Liver (tissue), 3 donors: ENCODE data around the gene C1QTNF1.

ENCODE experiments used
- FOXA1 ChIP-seq: IDR thresholded peaks from 2 replicates; pipeline ENCODE4 v1.6.1; 2016; ENCODE audit warnings: antibody characterized with exemption
- TAF1 ChIP-seq: conservative IDR thresholded peaks from 2 replicates; pipeline ENCODE4 v1.6.1; 2016; ENCODE audit warnings: antibody characterized with exemption, mild to moderate bottlenecking
- YY1 ChIP-seq: IDR thresholded peaks from 2 replicates; pipeline ENCODE4 v1.6.1; 2016; ENCODE audit warnings: antibody characterized with exemption, mild to moderate bottlenecking
- TF ChIP-seq, protein P1 (sequence below): fragments of 150-350 bp; IDR thresholded peaks from 2 replicates; pipeline ENCODE4 v1.5.1; 2017; ENCODE audit warnings: improper control_type of control experiment, low read depth, low read length; ENCODE audit not compliant: missing input control
- TF ChIP-seq, protein P2 (sequence below): IDR thresholded peaks from 2 replicates; pipeline ENCODE4 v1.6.1; 2016; ENCODE audit warnings: antibody characterized with exemption, mild to moderate bottlenecking
- donor health status: healthy.
- donor health status: healthy.

DNA sequence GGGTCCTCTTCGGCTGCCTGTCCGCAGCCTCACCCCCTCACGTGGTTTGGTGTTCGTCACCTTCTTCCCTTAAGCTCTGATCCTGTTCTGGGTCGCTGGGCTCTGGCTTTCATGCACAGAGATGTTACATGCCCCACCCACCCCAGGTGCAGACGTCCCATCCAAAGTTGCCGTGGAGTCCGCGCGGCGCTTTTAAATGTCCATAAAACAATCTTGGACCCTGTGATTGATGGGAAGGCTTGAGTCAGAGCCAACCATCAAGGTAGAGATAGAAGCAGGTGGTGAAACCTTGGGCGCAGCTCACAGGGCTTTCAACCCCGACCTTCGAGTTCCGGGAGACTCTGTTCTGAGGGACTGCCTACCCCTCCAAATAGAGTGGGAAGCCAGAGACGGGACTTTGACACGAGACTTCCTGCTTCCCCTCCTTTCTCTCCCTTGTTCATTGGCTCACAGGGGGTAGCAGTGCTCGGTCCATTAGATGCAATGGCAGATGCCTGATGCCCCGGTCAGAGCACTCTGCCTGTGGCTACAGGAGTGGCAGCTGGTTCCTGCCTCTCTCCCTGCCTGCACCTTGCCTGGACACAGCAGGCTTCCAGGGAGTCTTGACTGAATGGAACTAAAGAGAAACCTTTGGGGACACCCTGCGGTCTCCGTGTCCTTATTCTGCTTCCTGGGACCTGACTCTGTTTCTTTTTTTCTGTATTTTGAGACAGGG lies 54.7 kb downstream of the C1QTNF1 start:
- TF ChIP-seq, protein P1, sequence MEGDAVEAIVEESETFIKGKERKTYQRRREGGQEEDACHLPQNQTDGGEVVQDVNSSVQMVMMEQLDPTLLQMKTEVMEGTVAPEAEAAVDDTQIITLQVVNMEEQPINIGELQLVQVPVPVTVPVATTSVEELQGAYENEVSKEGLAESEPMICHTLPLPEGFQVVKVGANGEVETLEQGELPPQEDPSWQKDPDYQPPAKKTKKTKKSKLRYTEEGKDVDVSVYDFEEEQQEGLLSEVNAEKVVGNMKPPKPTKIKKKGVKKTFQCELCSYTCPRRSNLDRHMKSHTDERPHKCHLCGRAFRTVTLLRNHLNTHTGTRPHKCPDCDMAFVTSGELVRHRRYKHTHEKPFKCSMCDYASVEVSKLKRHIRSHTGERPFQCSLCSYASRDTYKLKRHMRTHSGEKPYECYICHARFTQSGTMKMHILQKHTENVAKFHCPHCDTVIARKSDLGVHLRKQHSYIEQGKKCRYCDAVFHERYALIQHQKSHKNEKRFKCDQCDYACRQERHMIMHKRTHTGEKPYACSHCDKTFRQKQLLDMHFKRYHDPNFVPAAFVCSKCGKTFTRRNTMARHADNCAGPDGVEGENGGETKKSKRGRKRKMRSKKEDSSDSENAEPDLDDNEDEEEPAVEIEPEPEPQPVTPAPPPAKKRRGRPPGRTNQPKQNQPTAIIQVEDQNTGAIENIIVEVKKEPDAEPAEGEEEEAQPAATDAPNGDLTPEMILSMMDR = no peak
- TF ChIP-seq TAF1 (no peak), YY1 (no peak), FOXA1 (no peak)
- TF ChIP-seq, protein P2, sequence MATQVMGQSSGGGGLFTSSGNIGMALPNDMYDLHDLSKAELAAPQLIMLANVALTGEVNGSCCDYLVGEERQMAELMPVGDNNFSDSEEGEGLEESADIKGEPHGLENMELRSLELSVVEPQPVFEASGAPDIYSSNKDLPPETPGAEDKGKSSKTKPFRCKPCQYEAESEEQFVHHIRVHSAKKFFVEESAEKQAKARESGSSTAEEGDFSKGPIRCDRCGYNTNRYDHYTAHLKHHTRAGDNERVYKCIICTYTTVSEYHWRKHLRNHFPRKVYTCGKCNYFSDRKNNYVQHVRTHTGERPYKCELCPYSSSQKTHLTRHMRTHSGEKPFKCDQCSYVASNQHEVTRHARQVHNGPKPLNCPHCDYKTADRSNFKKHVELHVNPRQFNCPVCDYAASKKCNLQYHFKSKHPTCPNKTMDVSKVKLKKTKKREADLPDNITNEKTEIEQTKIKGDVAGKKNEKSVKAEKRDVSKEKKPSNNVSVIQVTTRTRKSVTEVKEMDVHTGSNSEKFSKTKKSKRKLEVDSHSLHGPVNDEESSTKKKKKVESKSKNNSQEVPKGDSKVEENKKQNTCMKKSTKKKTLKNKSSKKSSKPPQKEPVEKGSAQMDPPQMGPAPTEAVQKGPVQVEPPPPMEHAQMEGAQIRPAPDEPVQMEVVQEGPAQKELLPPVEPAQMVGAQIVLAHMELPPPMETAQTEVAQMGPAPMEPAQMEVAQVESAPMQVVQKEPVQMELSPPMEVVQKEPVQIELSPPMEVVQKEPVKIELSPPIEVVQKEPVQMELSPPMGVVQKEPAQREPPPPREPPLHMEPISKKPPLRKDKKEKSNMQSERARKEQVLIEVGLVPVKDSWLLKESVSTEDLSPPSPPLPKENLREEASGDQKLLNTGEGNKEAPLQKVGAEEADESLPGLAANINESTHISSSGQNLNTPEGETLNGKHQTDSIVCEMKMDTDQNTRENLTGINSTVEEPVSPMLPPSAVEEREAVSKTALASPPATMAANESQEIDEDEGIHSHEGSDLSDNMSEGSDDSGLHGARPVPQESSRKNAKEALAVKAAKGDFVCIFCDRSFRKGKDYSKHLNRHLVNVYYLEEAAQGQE = no peak
